Lower leg skin (tissue), 4 donors: ENCODE measurements around the gene AQP2. TPM values are rescaled to one million over a fixed set of nuclear protein-coding genes. Genes with fewer than 3 reads are reported as not detected.

Experiments
- DNase-seq, 2 donors: peaks; one replicate each; pipeline ENCODE4 v3.0.0-alpha.2; 2019; ENCODE audit warnings: low spot score in 2 of 2
- H3K4me3 ChIP-seq: fragments of 200-600 bp; sonication (generic); 2 replicates; pipeline ENCODE4 v1.5.1; 2017; ENCODE audit warnings: mild to moderate bottlenecking, low read depth; ENCODE audit not compliant: poor library complexity, severe bottlenecking
- CTCF ChIP-seq, 3 donors: fragments of 450-650 bp; IDR thresholded peaks; one replicate each; pipeline ENCODE4 v1.5.1; 2016; ENCODE audit warnings: antibody characterized with exemption in 3 of 3, mild to moderate bottlenecking in 3 of 3, moderate library complexity in 2 of 3
- POLR2A ChIP-seq, 2 donors: fragments of 450-650 bp; IDR thresholded peaks; one replicate each; pipeline ENCODE4 v1.6.1; 2016 to 2017; ENCODE audit warnings: antibody characterized with exemption in 2 of 2, mild to moderate bottlenecking in 1 of 2, moderate library complexity in 1 of 2
- WGBS, 2 donors: methylation state at CpG; one replicate each; pipeline ENCODE4 v1.1.5; 2018; 5-methylcytosine and 5-hydroxymethylcytosine counted together
- intact Hi-C: fragments of 100-400 bp; cut with DNase I; formaldehyde crosslinking; loops from one replicate; pipeline ENCODE4 v1.15.0; 2023; ENCODE audit warnings: low total_unique reads
- total RNA-seq, 4 donors: library from RNA; depleted of rRNA; stranded (reverse); fragments of >200 nt; gene quantifications; one replicate each; pipeline ENCODE4 v1.1.0, GENCODE V29; 2016

AQP2 gene
- total RNA-seq, 4 donors from 2014 or later = 0.36 TPM; not detected in 3

- intact Hi-C loops = no loop called here
- 93 to 96% methylated on average over 6 of the region's 6 CpGs for WGBS, 2 donors
- TF ChIP-seq POLR2A (IDR thresholded peaks at IDR 0.05) = no peak
- TF ChIP-seq CTCF (IDR thresholded peaks at IDR 0.05) = no peak
- no peak for DNase-seq
- no peak overlapping the region for H3K4me3 ChIP-seq
These were observed 6.4 kb downstream of the AQP2 start for GRCh38 chr12:49956663-49957569.

GRCh38 chr12:49957570-49957967 is 7.0 kb downstream of the AQP2 start:
- DNase-seq = no peak
- TF ChIP-seq CTCF (IDR thresholded peaks at IDR 0.05) (no peak), POLR2A (IDR thresholded peaks at IDR 0.05) (no peak)
- intact Hi-C loops = no loop called here
- no peak overlapping the region for H3K4me3 ChIP-seq

- no peak overlapping the region for H3K4me3 ChIP-seq
- 46 to 58% methylated on average over 11 of the region's 11 CpGs for WGBS, 2 donors
- no peak for TF ChIP-seq CTCF (IDR thresholded peaks at IDR 0.05)
- no peak for TF ChIP-seq POLR2A (IDR thresholded peaks at IDR 0.05)
- DNase-seq = no peak
- intact Hi-C loops = no loop called here
These were observed 9.3 kb downstream of the AQP2 start for GRCh38 chr12:49959685-49960473.

GRCh38 chr12:49960474-49961110 is 10.1 kb downstream of the AQP2 start:
- DNase-seq = no peak
- no peak overlapping the region for H3K4me3 ChIP-seq
- intact Hi-C loops = no loop called here
- 40 to 42% methylated on average over 13 of the region's 13 CpGs for WGBS, 2 donors
- no peak for TF ChIP-seq POLR2A (IDR thresholded peaks at IDR 0.05)
- no peak for TF ChIP-seq CTCF (IDR thresholded peaks at IDR 0.05)

- 2 to 4% methylated on average over 41 to 54 of the region's 111 CpGs for WGBS, 2 donors
- intact Hi-C loops = no loop called here
- TF ChIP-seq POLR2A (IDR thresholded peaks at IDR 0.05) = no peak
- TF ChIP-seq CTCF (IDR thresholded peaks at IDR 0.05) = no peak
- no peak for DNase-seq
- H3K4me3 ChIP-seq = no peak within 1 kb of the TSS
These were observed 10.8 kb downstream of the AQP2 start, which contains the start of gene AQP5 for GRCh38 chr12:49961111-49961922. AQP5 (plus strand) TSS chr12:49961872; CDS start chr12:49962018, 146 bp downstream.
